ENCODE results near the gene SMOC1. TPM values are rescaled to one million over a fixed set of nuclear protein-coding genes. Genes with fewer than 3 reads are reported as not detected.
"Not testable (repeated sequence)": the region's sequence is repeated elsewhere in the genome, so short reads cannot be mapped to it uniquely, and the experiment has no call there.

The SMOC1 gene
- total and polyA plus RNA-seq, 5 experiments from 2014 or later: not detected

DNA sequence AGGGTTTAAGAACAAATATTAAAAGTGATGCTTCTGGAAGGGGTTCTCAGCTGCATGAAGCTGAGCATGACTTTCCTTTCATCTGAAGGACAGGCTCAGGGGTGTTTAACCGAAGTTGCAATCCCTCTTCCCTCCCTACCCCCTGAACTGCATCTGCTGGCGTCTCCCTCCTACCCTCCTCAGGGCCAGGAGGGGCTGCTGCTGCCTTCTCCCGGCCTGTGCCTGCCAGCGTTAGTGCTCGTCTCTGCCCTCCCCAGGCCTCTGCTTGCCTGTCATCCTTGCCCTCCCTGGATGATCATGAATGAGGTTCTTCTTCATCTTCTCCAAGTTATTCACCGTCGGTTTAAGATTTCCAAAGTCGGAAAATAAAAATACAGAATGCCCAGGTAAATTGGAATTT, 12.2 kb downstream of the SMOC1 start:
- peaks cover 0 to 9% (median 2%) of the 10 kb centered on the region in 3 donors for H3K36me3 Mint-ChIP-seq
- peaks cover 0 to 2% (median 0%) of the 10 kb centered on the region in 4 donors for H3K4me1 Mint-ChIP-seq
- H3K4me3 Mint-ChIP-seq: no peak overlapping the region
- POLR2A ChIA-PET: no interaction called here
- peaks cover 0 to 15% (median 4%) of the 10 kb centered on the region in 9 donors for H3K9me3 Mint-ChIP-seq
- ATAC-seq (no peak), DNase-seq (no peak)
- no peak overlapping the region for H3K27ac Mint-ChIP-seq
- peaks cover 22 to 52% (median 27%) of the 10 kb centered on the region in 5 donors for H3K27me3 Mint-ChIP-seq

DNA sequence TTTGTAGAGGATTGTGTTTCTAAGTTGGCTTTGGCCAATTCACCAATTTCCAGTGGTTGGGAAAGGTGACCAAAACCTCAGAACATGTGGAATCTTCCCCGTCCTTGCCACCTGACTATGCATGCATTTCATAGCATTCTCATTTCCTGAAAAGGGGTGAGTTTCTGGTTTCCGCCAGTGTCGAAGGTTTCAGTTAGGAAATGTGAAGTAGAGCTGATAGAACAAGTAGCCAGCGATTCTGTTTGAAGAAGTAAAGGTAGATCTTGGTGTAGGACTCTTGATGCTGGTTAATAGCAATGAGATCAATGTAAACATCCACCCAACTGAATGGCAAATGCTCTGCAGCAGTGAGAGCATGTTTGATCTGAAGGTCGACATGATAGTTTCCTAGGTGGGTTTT, 15.9 kb downstream of the SMOC1 start:
- POLR2A ChIA-PET: no interaction called here

GRCh38 chr14:69896080-69896479, 16.9 kb downstream of the SMOC1 start:
- no peak overlapping the region for H3K27ac Mint-ChIP-seq
- no peak for ATAC-seq
- no peaks in the 10 kb centered on the region for H3K4me1 Mint-ChIP-seq
- H3K36me3 Mint-ChIP-seq: peaks cover 0 to 36% (median 2%) of the 10 kb centered on the region in 3 donors
- no peak overlapping the region for H3K4me3 Mint-ChIP-seq
- peaks cover 3 to 53% (median 27%) of the 10 kb centered on the region in 9 donors for H3K9me3 Mint-ChIP-seq
- H3K27me3 Mint-ChIP-seq: peaks cover 18 to 45% (median 26%) of the 10 kb centered on the region in 5 donors
- POLR2A ChIA-PET: no interaction called here
- DNase-seq: no peak

More for the DNA sequence above, 15.9 kb downstream of the SMOC1 start:
- H3K4me3 Mint-ChIP-seq: no peak overlapping the region
- no peak for DNase-seq
- peaks cover 3 to 46% (median 26%) of the 10 kb centered on the region in 9 donors for H3K9me3 Mint-ChIP-seq
- peaks cover 18 to 38% (median 26%) of the 10 kb centered on the region in 5 donors for H3K27me3 Mint-ChIP-seq
- ATAC-seq: no peak
- H3K4me1 Mint-ChIP-seq: no peaks in the 10 kb centered on the region
- no peak overlapping the region for H3K27ac Mint-ChIP-seq
- peaks cover 0 to 36% (median 2%) of the 10 kb centered on the region in 3 donors for H3K36me3 Mint-ChIP-seq

- no peaks in the 10 kb centered on the region for H3K4me1 Mint-ChIP-seq
- peaks cover 17 to 45% (median 23%) of the 10 kb centered on the region in 5 donors for H3K27me3 Mint-ChIP-seq
- POLR2A ChIA-PET: no interaction called here
- DNase-seq (no peak), ATAC-seq (no peak)
- no peak overlapping the region for H3K4me3 Mint-ChIP-seq
- H3K9me3 Mint-ChIP-seq: peaks cover 3 to 53% (median 27%) of the 10 kb centered on the region in 9 donors
- peaks cover 0 to 36% (median 2%) of the 10 kb centered on the region in 3 donors for H3K36me3 Mint-ChIP-seq
- no peak overlapping the region for H3K27ac Mint-ChIP-seq
Measured at GRCh38 chr14:69896972-69897371, 17.8 kb downstream of the SMOC1 start.

DNA sequence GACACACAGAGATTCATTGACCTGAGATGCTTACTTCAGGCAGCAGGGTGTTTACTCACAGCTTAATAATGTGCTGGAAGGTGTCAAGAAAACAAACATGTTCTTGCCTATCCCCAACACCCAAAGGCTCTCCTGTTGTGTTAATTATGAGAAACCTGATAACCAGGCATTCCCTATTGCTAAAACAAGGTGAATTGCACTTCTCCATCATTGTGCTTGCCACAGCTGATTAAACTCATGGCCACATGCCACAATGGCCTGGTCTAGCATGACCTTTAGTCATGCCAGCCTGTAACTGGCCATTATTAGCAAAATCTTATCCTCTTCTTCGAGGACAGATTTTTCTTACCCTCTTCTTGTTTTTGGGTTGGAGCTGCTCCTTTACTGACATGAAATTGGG, 21.4 kb downstream of the SMOC1 start:
- POLR2A ChIA-PET: no interaction called here
- no peak overlapping the region for H3K27ac Mint-ChIP-seq
- H3K4me1 Mint-ChIP-seq: no peaks in the 10 kb centered on the region
- ATAC-seq (no peak), DNase-seq (no peak)
- H3K4me3 Mint-ChIP-seq: no peak overlapping the region
- peaks cover 3 to 46% (median 27%) of the 10 kb centered on the region in 9 donors for H3K9me3 Mint-ChIP-seq
- H3K36me3 Mint-ChIP-seq: peaks cover 0 to 36% (median 2%) of the 10 kb centered on the region in 3 donors
- H3K27me3 Mint-ChIP-seq: peaks cover under 1 to 18% (median 3%) of the 10 kb centered on the region in 5 donors

GRCh38 chr14:69901113-69901951, 22.1 kb downstream of the SMOC1 start:
- no peak overlapping the region for H3K27ac Mint-ChIP-seq
- no peaks in the 10 kb centered on the region for H3K4me1 Mint-ChIP-seq
- DNase-seq (no peak), ATAC-seq (no peak)
- peaks cover 0 to 14% (median 3%) of the 10 kb centered on the region in 5 donors for H3K27me3 Mint-ChIP-seq
- POLR2A ChIA-PET: no interaction called here
- H3K36me3 Mint-ChIP-seq: peaks cover 0 to 28% (median 0%) of the 10 kb centered on the region in 3 donors
- H3K4me3 Mint-ChIP-seq: no peak overlapping the region
- peaks cover 3 to 39% (median 26%) of the 10 kb centered on the region in 9 donors for H3K9me3 Mint-ChIP-seq

GRCh38 chr14:69903046-69903445, 23.8 kb downstream of the SMOC1 start:
- H3K27me3 Mint-ChIP-seq: peaks cover 0 to 14% (median 3%) of the 10 kb centered on the region in 5 donors
- POLR2A ChIA-PET, H3K4me1 Mint-ChIP-seq, H3K4me3 Mint-ChIP-seq, H3K27ac Mint-ChIP-seq, ATAC-seq, DNase-seq: not testable (repeated sequence)
- H3K9me3 Mint-ChIP-seq: peaks cover 3 to 24% (median 14%) of the 10 kb centered on the region in 9 donors
- peaks cover 0 to 15% (median 0%) of the 10 kb centered on the region in 3 donors for H3K36me3 Mint-ChIP-seq

DNA sequence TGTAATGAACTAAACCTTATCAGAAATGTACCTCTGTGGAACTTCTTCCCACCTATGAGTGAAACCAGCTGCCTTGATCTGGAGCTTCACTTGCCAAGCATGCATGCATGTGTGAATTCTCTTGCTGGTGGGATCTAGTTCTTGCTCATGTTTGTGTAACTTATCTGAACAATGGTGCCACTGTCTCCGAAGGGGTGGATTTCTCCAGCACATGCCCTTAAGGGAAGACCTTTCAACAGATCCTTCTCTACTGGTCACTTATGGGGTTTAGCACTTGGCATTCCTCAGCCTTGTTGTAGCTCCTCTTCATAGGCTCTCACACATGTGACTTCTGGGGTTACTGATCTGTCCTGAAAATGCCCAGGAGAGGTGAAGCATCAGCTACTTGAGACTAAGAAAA, 25.0 kb downstream of the SMOC1 start:
- Mint-ChIP-seq H3K36me3 (peaks cover 0 to 3% (median 0%) of the 10 kb centered on the region in 3 donors), H3K4me1 (no peaks in the 10 kb centered on the region), H3K4me3 (no peak overlapping the region), H3K9me3 (peaks cover 0 to 15% (median 5%) of the 10 kb centered on the region in 9 donors), H3K27me3 (peaks cover 2 to 14% (median 5%) of the 10 kb centered on the region in 5 donors), H3K27ac (no peak overlapping the region)
- ATAC-seq (no peak), DNase-seq (no peak)
- POLR2A ChIA-PET: no interaction called here

- Mint-ChIP-seq H3K4me1 (no peaks in the 10 kb centered on the region), H3K36me3 (no peaks in the 10 kb centered on the region), H3K9me3 (peaks cover 0 to 8% (median 0%) of the 10 kb centered on the region in 9 donors), H3K27ac (no peak overlapping the region), H3K4me3 (no peak overlapping the region), H3K27me3 (peaks cover 0 to 10% (median 3%) of the 10 kb centered on the region in 5 donors)
- POLR2A ChIA-PET: no interaction called here
- DNase-seq (no peak), ATAC-seq (no peak)
Measured at GRCh38 chr14:69906201-69906600, 27.0 kb downstream of the SMOC1 start.

- POLR2A ChIA-PET: no interaction called here
- ATAC-seq (no peak), DNase-seq (no peak)
- peaks cover 0 to 1% (median 0%) of the 10 kb centered on the region in 9 donors for H3K9me3 Mint-ChIP-seq
- no peaks in the 10 kb centered on the region for H3K36me3 Mint-ChIP-seq
- H3K4me3 Mint-ChIP-seq: no peak overlapping the region
- peaks cover 3 to 7% (median 5%) of the 10 kb centered on the region in 5 donors for H3K27me3 Mint-ChIP-seq
- H3K27ac Mint-ChIP-seq: no peak overlapping the region
- no peaks in the 10 kb centered on the region for H3K4me1 Mint-ChIP-seq
Measured at GRCh38 chr14:69909826-69910550, 30.8 kb downstream of the SMOC1 start.

DNA sequence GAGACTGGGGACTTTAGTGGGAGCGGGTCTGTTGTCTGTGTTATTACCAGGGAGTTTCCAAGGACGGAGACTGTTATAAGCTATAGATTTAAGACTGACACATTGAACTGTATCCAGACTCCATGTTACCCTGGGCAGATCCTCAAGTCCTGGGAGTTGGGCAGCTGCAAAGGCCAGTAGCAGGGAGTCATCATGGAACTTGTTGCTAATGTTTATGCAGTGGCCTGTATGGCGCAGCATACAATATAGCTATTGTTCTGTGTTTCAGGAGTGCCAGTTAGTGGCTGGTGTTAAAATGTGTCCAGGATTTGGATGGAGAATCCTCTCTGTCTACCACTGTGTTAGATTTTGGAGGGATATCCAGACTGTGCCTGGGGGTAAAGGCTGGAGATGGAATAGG, 31.7 kb downstream of the SMOC1 start:
- ATAC-seq (no peak), DNase-seq (no peak)
- POLR2A ChIA-PET: no interaction called here
- no peak overlapping the region for H3K4me3 Mint-ChIP-seq
- H3K27ac Mint-ChIP-seq: no peak overlapping the region
- peaks cover 9 to 14% (median 13%) of the 10 kb centered on the region in 5 donors for H3K27me3 Mint-ChIP-seq
- no peaks in the 10 kb centered on the region for H3K4me1 Mint-ChIP-seq
- no peaks in the 10 kb centered on the region for H3K36me3 Mint-ChIP-seq
- H3K9me3 Mint-ChIP-seq: peaks cover 0 to 1% (median 0%) of the 10 kb centered on the region in 9 donors

GRCh38 chr14:69913686-69914085, 34.5 kb downstream of the SMOC1 start:
- H3K4me1 Mint-ChIP-seq: no peaks in the 10 kb centered on the region
- peaks cover 0 to 1% (median 0%) of the 10 kb centered on the region in 9 donors for H3K9me3 Mint-ChIP-seq
- no peak overlapping the region for H3K27ac Mint-ChIP-seq
- ATAC-seq (no peak), DNase-seq (no peak)
- H3K36me3 Mint-ChIP-seq: no peaks in the 10 kb centered on the region
- POLR2A ChIA-PET: no interaction called here
- H3K27me3 Mint-ChIP-seq: peaks cover 12 to 27% (median 24%) of the 10 kb centered on the region in 5 donors
- no peak overlapping the region for H3K4me3 Mint-ChIP-seq

GRCh38 chr14:69916396-69916795, 37.2 kb downstream of the SMOC1 start:
- DNase-seq: no peak
- peaks cover 0 to 1% (median 0%) of the 10 kb centered on the region in 9 donors for H3K9me3 Mint-ChIP-seq
- H3K27me3 Mint-ChIP-seq: peaks cover 11 to 39% (median 27%) of the 10 kb centered on the region in 5 donors
- H3K27ac Mint-ChIP-seq: no peak overlapping the region
- H3K4me3 Mint-ChIP-seq: no peak overlapping the region
- ATAC-seq: no peak
- H3K4me1 Mint-ChIP-seq: no peaks in the 10 kb centered on the region
- H3K36me3 Mint-ChIP-seq: no peaks in the 10 kb centered on the region
- POLR2A ChIA-PET: no interaction called here
